ENCODE results near the gene BMPR1A.

Gene BMPR1A

DNA sequence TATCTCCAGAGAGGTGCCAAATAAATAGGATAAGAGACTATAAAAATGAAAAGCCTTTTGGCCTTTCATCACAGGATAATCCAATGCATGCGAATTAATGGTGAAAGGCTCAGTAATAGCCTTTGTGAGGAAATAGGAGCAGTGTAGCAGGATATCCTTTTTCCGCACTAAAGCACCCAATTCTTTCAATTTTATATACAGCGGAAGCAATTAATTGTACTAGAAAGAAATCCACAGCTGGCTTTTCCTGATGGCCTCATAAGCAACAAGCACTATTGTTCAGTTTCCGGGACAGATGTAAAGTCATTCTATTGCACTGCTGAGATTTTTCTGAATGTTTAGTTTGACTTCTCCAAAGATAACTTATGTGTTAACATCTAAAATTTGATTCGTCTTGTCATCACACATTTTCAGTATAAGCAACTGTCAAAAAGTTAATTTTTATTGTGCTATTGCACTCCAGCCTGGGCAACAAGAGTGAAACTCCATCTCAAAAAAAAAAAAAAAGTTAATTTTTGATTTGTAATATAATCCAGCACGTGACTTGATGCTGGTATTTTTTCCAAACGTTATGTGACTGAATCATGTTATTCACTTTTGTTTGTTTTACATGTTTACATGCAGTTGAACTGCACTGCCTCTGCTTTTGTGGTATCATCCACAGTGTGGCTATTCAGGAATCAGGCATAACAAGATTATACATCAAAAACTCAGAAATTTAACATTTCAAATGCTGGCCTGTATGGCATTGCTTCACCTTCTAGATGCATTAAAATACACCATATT is 8.4 kb upstream of the BMPR1A start:
- TF ChIP-seq SIN3A (IDR thresholded peaks at IDR 0.05; ENCODE audit: borderline replicate concordance, insufficient read depth, low read length) (no peak), FOXP2 (optimal IDR thresholded peaks at IDR 0.05; ENCODE audit: borderline replicate concordance, extremely low read depth, extremely low read length, insufficient read depth) (no peak), REST (IDR thresholded peaks at IDR 0.05; ENCODE audit: insufficient read depth in 1 of 2, low read depth in 2 of 2, low read length in 2 of 2) (no peak), TAF1 (IDR thresholded peaks at IDR 0.05; ENCODE audit: borderline replicate concordance, insufficient read depth, low read length) (no peak), POLR2AphosphoS5 (IDR thresholded peaks at IDR 0.05; ENCODE audit: low read depth, low read length) (no peak)

GRCh38 chr10:86749854-86750253 is 6.6 kb upstream of the BMPR1A start:
- no peak for TF ChIP-seq REST (IDR thresholded peaks at IDR 0.05; ENCODE audit: insufficient read depth in 1 of 2, low read depth in 2 of 2, low read length in 2 of 2)
- TF ChIP-seq POLR2AphosphoS5 (IDR thresholded peaks at IDR 0.05; ENCODE audit: low read depth, low read length) = no peak
- TF ChIP-seq SIN3A (IDR thresholded peaks at IDR 0.05; ENCODE audit: borderline replicate concordance, insufficient read depth, low read length) = no peak
- no peak for TF ChIP-seq FOXP2 (optimal IDR thresholded peaks at IDR 0.05; ENCODE audit: borderline replicate concordance, extremely low read depth, extremely low read length, insufficient read depth)
- TF ChIP-seq TAF1 (IDR thresholded peaks at IDR 0.05; ENCODE audit: borderline replicate concordance, insufficient read depth, low read length) = no peak

GRCh38 chr10:86751477-86751876 is 4.9 kb upstream of the BMPR1A start:
- TF ChIP-seq REST (IDR thresholded peaks at IDR 0.05; ENCODE audit: insufficient read depth in 1 of 2, low read depth in 2 of 2, low read length in 2 of 2) (no peak), FOXP2 (optimal IDR thresholded peaks at IDR 0.05; ENCODE audit: borderline replicate concordance, extremely low read depth, extremely low read length, insufficient read depth) (no peak), SIN3A (IDR thresholded peaks at IDR 0.05; ENCODE audit: borderline replicate concordance, insufficient read depth, low read length) (no peak), POLR2AphosphoS5 (IDR thresholded peaks at IDR 0.05; ENCODE audit: low read depth, low read length) (no peak), TAF1 (IDR thresholded peaks at IDR 0.05; ENCODE audit: borderline replicate concordance, insufficient read depth, low read length) (no peak)

- no peak for TF ChIP-seq SIN3A (IDR thresholded peaks at IDR 0.05; ENCODE audit: borderline replicate concordance, insufficient read depth, low read length)
- no peak for TF ChIP-seq POLR2AphosphoS5 (IDR thresholded peaks at IDR 0.05; ENCODE audit: low read depth, low read length)
- TF ChIP-seq FOXP2 (optimal IDR thresholded peaks at IDR 0.05; ENCODE audit: borderline replicate concordance, extremely low read depth, extremely low read length, insufficient read depth) = no peak
- no peak for TF ChIP-seq TAF1 (IDR thresholded peaks at IDR 0.05; ENCODE audit: borderline replicate concordance, insufficient read depth, low read length)
- no peak for TF ChIP-seq REST (IDR thresholded peaks at IDR 0.05; ENCODE audit: insufficient read depth in 1 of 2, low read depth in 2 of 2, low read length in 2 of 2)
Observed at GRCh38 chr10:86752311-86752710, 4.1 kb upstream of the BMPR1A start.
